HL-60 (cell line): ENCODE data around the gene HAUS2.

ENCODE experiments used
- CTCF ChIP-seq: IDR thresholded peaks from one replicate; pipeline ENCODE4 v1.5.1; 2011; ENCODE audit warnings: low read length, control low read depth, inconsistent platforms; ENCODE audit not compliant: insufficient read depth
- GABPA ChIP-seq: IDR thresholded peaks from 2 replicates; pipeline ENCODE4 v1.6.1; 2012; ENCODE audit warnings: low read depth
- POLR2AphosphoS5 ChIP-seq: IDR thresholded peaks from 2 replicates; pipeline ENCODE4 v1.6.1; 2012; ENCODE audit warnings: low read depth
- REST ChIP-seq: IDR thresholded peaks from 2 replicates; pipeline ENCODE4 v1.6.1; 2012; ENCODE audit warnings: low read depth; ENCODE audit not compliant: insufficient replicate concordance

GRCh38 chr15:42581272-42581730 is 32.7 kb downstream of the HAUS2 start:
- TF ChIP-seq CTCF (no peak), POLR2AphosphoS5 (no peak), REST (no peak), GABPA (no peak)
